Large intestine (tissue), 12 donors: Measurements from ENCODE around the gene SCGB1D2. TPM values are rescaled to one million over a fixed set of nuclear protein-coding genes. Genes with fewer than 3 reads are reported as not detected.
"Not testable (repeated sequence)": the region's sequence is repeated elsewhere in the genome, so short reads cannot be mapped to it uniquely, and the experiment has no call there.

Experiments used
- DNase-seq, 2 donors: peaks; one replicate each; pipeline versions ENCODE4 v3.0.0 to v3.0.0-alpha.2; 2013
- H3K27ac ChIP-seq: one replicate; pipeline ENCODE4 v1.5.1; 2013; ENCODE audit warnings: low read length
- H3K27me3 ChIP-seq: 2 replicates; pipeline ENCODE4 v1.6.1; 2013; ENCODE audit warnings: low read length; ENCODE audit not compliant: control insufficient read depth, insufficient read depth
- H3K36me3 ChIP-seq: 2 replicates; pipeline ENCODE4 v1.6.1; 2013; ENCODE audit warnings: low read length; ENCODE audit not compliant: control insufficient read depth, insufficient read depth
- H3K4me1 ChIP-seq: one replicate; pipeline ENCODE4 v1.6.1; 2013; ENCODE audit warnings: low read length; ENCODE audit not compliant: control insufficient read depth, insufficient read depth
- H3K4me3 ChIP-seq: one replicate; pipeline ENCODE4 v1.5.1; 2013; ENCODE audit warnings: low read length
- H3K9me3 ChIP-seq: one replicate; pipeline ENCODE4 v1.6.1; 2013; ENCODE audit warnings: mild to moderate bottlenecking, low read depth, low read length, moderate library complexity; ENCODE audit not compliant: control insufficient read depth
- WGBS: methylation state at CpG from one replicate; pipeline ENCODE4 v1.1.5; 2013; ENCODE audit warnings: low lambda C conversion rate; ENCODE audit not compliant: insufficient coverage; 5-methylcytosine and 5-hydroxymethylcytosine counted together
- long read RNA-seq, 11 donors: transcript quantifications; one replicate each; lab custom pipeline, GENCODE V29; 2026
- polyA plus RNA-seq: library from polyadenylated mRNA; unstranded; fragments of 120-200 nt; gene quantifications from one replicate; pipeline ENCODE4 v1.2.1, GENCODE V29; 2013

SCGB1D2 gene
- polyA plus RNA-seq: 0.13 TPM
- long read RNA-seq, donor 1: 0 reads
- long read RNA-seq, donor 2: 0 reads
- long read RNA-seq, donor 3: 0 reads
- long read RNA-seq, donor 4: 0 reads
- long read RNA-seq, donor 5, partial matches to known transcripts: 0 of 1 reads
- long read RNA-seq, donor 5, other reads (novel, unspliced or antisense): 0 of 1 reads
- long read RNA-seq, donor 6: 0 reads
- long read RNA-seq, donor 7: 0 reads
- long read RNA-seq, donor 8: 0 reads
- long read RNA-seq, donor 9: 0 reads
- long read RNA-seq, donor 10: 0 reads
- long read RNA-seq, donor 11: 0 reads

GRCh38 chr11:62242021-62242420 is at the start of gene SCGB1D2:
SCGB1D2 (plus strand) TSS chr11:62242239; CDS start chr11:62242308, 69 bp downstream.
- no peaks in the 10 kb centered on the region for H3K9me3 ChIP-seq
- no peaks in the 10 kb centered on the region for H3K4me1 ChIP-seq
- H3K4me3 ChIP-seq: no peak within 1 kb of the TSS
- no peaks in the 10 kb centered on the region for H3K36me3 ChIP-seq
- WGBS: no CpG with 5 or more reads among the region's 3 CpGs
- H3K27ac ChIP-seq: no peak within 1 kb of the TSS
- peaks cover 9% of the 10 kb centered on the region for H3K27me3 ChIP-seq
- no peak for DNase-seq

- H3K27ac ChIP-seq: no peak overlapping the region
- no peak for DNase-seq
- no CpG with 5 or more reads among the region's 4 CpGs for WGBS
- no peak overlapping the region for H3K4me3 ChIP-seq
- no peaks in the 10 kb centered on the region for H3K36me3 ChIP-seq
- no peaks in the 10 kb centered on the region for H3K4me1 ChIP-seq
- H3K9me3 ChIP-seq: no peaks in the 10 kb centered on the region
- H3K27me3 ChIP-seq: peaks cover 23% of the 10 kb centered on the region
Observed at GRCh38 chr11:62193952-62194351, 48.1 kb upstream of the SCGB1D2 start.

- H3K9me3 ChIP-seq, H3K4me3 ChIP-seq, H3K27ac ChIP-seq, H3K4me1 ChIP-seq, H3K36me3 ChIP-seq, DNase-seq: not testable (repeated sequence)
- H3K27me3 ChIP-seq: peaks cover 13% of the 10 kb centered on the region
- WGBS: no CpG with 5 or more reads among the region's 9 CpGs
Observed at GRCh38 chr11:62195010-62195409, 47.0 kb upstream of the SCGB1D2 start.

- Histone ChIP-seq H3K27me3 (peaks cover 10% of the 10 kb centered on the region), H3K36me3 (no peaks in the 10 kb centered on the region), H3K4me1 (no peaks in the 10 kb centered on the region), H3K27ac (no peak overlapping the region), H3K9me3 (no peaks in the 10 kb centered on the region), H3K4me3 (no peak overlapping the region)
- WGBS: no CpG with 5 or more reads among the region's 7 CpGs
- no peak for DNase-seq
Observed at GRCh38 chr11:62195945-62196344, 46.1 kb upstream of the SCGB1D2 start.

- not testable (repeated sequence) for H3K4me1 ChIP-seq, H3K27me3 ChIP-seq, H3K27ac ChIP-seq, H3K36me3 ChIP-seq, H3K9me3 ChIP-seq, DNase-seq, H3K4me3 ChIP-seq
- no CpG with 5 or more reads among the region's 2 CpGs for WGBS
Observed at GRCh38 chr11:62197400-62197799, 44.6 kb upstream of the SCGB1D2 start.

GRCh38 chr11:62201376-62201775 is 40.7 kb upstream of the SCGB1D2 start:
- no peaks in the 10 kb centered on the region for H3K4me1 ChIP-seq
- H3K27ac ChIP-seq: no peak overlapping the region
- WGBS: no CpG with 5 or more reads among the region's 2 CpGs
- H3K9me3 ChIP-seq: no peaks in the 10 kb centered on the region
- DNase-seq: no peak
- H3K4me3 ChIP-seq: no peak overlapping the region
- no peaks in the 10 kb centered on the region for H3K27me3 ChIP-seq
- H3K36me3 ChIP-seq: no peaks in the 10 kb centered on the region

- Histone ChIP-seq H3K27me3 (no peaks in the 10 kb centered on the region), H3K36me3 (no peaks in the 10 kb centered on the region), H3K4me3 (no peak overlapping the region), H3K9me3 (no peaks in the 10 kb centered on the region), H3K4me1 (no peaks in the 10 kb centered on the region), H3K27ac (no peak overlapping the region)
- WGBS: 100% methylated on average over 2 of the region's 6 CpGs
- no peak for DNase-seq
Observed at GRCh38 chr11:62202910-62203309, 39.1 kb upstream of the SCGB1D2 start.

- WGBS: no CpG with 5 or more reads among the region's 5 CpGs
- Histone ChIP-seq H3K4me1 (no peaks in the 10 kb centered on the region), H3K36me3 (no peaks in the 10 kb centered on the region)
Observed at GRCh38 chr11:62204430-62204829, 37.6 kb upstream of the SCGB1D2 start.

GRCh38 chr11:62205441-62205840 is 36.6 kb upstream of the SCGB1D2 start:
- no peak for DNase-seq
- no CpG with 5 or more reads among the region's 7 CpGs for WGBS
- no peak overlapping the region for H3K4me3 ChIP-seq
- no peak overlapping the region for H3K27ac ChIP-seq
- no peaks in the 10 kb centered on the region for H3K36me3 ChIP-seq
- no peaks in the 10 kb centered on the region for H3K4me1 ChIP-seq
- no peaks in the 10 kb centered on the region for H3K27me3 ChIP-seq
- H3K9me3 ChIP-seq: no peaks in the 10 kb centered on the region

More at GRCh38 chr11:62204430-62204829, 37.6 kb upstream of the SCGB1D2 start:
- Histone ChIP-seq H3K27ac (no peak overlapping the region), H3K9me3 (no peaks in the 10 kb centered on the region), H3K27me3 (no peaks in the 10 kb centered on the region), H3K4me3 (no peak overlapping the region)
- DNase-seq: no peak

GRCh38 chr11:62206276-62207066 is 35.6 kb upstream of the SCGB1D2 start:
- DNase-seq, H3K27me3 ChIP-seq, H3K36me3 ChIP-seq, H3K27ac ChIP-seq, H3K4me1 ChIP-seq, H3K9me3 ChIP-seq, H3K4me3 ChIP-seq: not testable (repeated sequence)
- WGBS: 91% methylated on average over 4 of the region's 12 CpGs
